NCI-H2107 (cell line): Measurements from ENCODE around the gene CDKL1.
"Not testable (repeated sequence)": the region's sequence is repeated elsewhere in the genome, so short reads cannot be mapped to it uniquely, and the experiment has no call there.

Experiments
- DNase-seq: peaks from one replicate; lab custom pipeline; 2025; lab: John Stamatoyannopoulos, UW

The CDKL1 gene

GRCh38 chr14:50357124-50357523 lies 39.6 kb downstream of the CDKL1 start:
- DNase-seq: no peak

GRCh38 chr14:50356283-50356682 lies 40.4 kb downstream of the CDKL1 start:
- DNase-seq: not testable (repeated sequence)

GRCh38 chr14:50355692-50356091 lies 41.0 kb downstream of the CDKL1 start:
- DNase-seq: no peak

- DNase-seq: peak; percentile 9
Observed at GRCh38 chr14:50354527-50354926, 42.2 kb downstream of the CDKL1 start.

GRCh38 chr14:50353126-50353525 lies 43.6 kb downstream of the CDKL1 start:
- no peak for DNase-seq

GRCh38 chr14:50352584-50352983 lies 44.1 kb downstream of the CDKL1 start:
- no peak for DNase-seq

GRCh38 chr14:50350975-50351374 lies 45.7 kb downstream of the CDKL1 start:
- no peak for DNase-seq

GRCh38 chr14:50348933-50349332 lies 47.7 kb downstream of the CDKL1 start:
- no peak for DNase-seq

- no peak for DNase-seq
Observed at GRCh38 chr14:50347521-50347920, 49.2 kb downstream of the CDKL1 start.

- no peak for DNase-seq
Observed at GRCh38 chr14:50345846-50346422, 50.7 kb downstream of the CDKL1 start.

- DNase-seq: no peak
Observed at GRCh38 chr14:50344876-50345563, 51.7 kb downstream of the CDKL1 start.

- no peak for DNase-seq
Observed at GRCh38 chr14:50344116-50344775, 52.4 kb downstream of the CDKL1 start.

GRCh38 chr14:50343434-50343833 lies 53.2 kb downstream of the CDKL1 start:
- DNase-seq: no peak

GRCh38 chr14:50342221-50343078 lies 54.2 kb downstream of the CDKL1 start:
- peak; percentile 32 for DNase-seq

- no peak for DNase-seq
Observed at GRCh38 chr14:50340963-50341362, 55.7 kb downstream of the CDKL1 start.

- no peak for DNase-seq
Observed at GRCh38 chr14:50340045-50340444, 56.6 kb downstream of the CDKL1 start.

- no peak for DNase-seq
Observed at GRCh38 chr14:50339178-50339804, 57.4 kb downstream of the CDKL1 start.

- no peak for DNase-seq
Observed at GRCh38 chr14:50338587-50338986, 58.1 kb downstream of the CDKL1 start.

- no peak for DNase-seq
Observed at GRCh38 chr14:50335989-50336824, 60.5 kb downstream of the CDKL1 start.

- peak; percentile 41 for DNase-seq
Observed at GRCh38 chr14:50335389-50335788, 61.3 kb downstream of the CDKL1 start.

GRCh38 chr14:50334211-50334610 lies 62.5 kb downstream of the CDKL1 start:
- DNase-seq: no peak
